ENCODE results near the gene ZBP1. TPM values are rescaled to one million over a fixed set of nuclear protein-coding genes. Genes with fewer than 3 reads are reported as not detected.

ZBP1 gene
- total RNA-seq, 1 donor from 2014 or later, result not detected

GRCh38 chr20:57622201-57622570 is 2.0 kb upstream of the ZBP1 start:
- Mint-ChIP-seq H3K27ac (no peak overlapping the region), H3K36me3 (ENCODE audit: insufficient read depth) (no peaks in the 10 kb centered on the region), H3K9me3 (ENCODE audit: low read depth) (no peaks in the 10 kb centered on the region), H3K4me1 (ENCODE audit: low read depth) (no peaks in the 10 kb centered on the region), H3K27me3 (peaks cover 28% of the 10 kb centered on the region), H3K4me3 (ENCODE audit: low read depth) (no peak overlapping the region)
- TF ChIP-seq, protein P1, sequence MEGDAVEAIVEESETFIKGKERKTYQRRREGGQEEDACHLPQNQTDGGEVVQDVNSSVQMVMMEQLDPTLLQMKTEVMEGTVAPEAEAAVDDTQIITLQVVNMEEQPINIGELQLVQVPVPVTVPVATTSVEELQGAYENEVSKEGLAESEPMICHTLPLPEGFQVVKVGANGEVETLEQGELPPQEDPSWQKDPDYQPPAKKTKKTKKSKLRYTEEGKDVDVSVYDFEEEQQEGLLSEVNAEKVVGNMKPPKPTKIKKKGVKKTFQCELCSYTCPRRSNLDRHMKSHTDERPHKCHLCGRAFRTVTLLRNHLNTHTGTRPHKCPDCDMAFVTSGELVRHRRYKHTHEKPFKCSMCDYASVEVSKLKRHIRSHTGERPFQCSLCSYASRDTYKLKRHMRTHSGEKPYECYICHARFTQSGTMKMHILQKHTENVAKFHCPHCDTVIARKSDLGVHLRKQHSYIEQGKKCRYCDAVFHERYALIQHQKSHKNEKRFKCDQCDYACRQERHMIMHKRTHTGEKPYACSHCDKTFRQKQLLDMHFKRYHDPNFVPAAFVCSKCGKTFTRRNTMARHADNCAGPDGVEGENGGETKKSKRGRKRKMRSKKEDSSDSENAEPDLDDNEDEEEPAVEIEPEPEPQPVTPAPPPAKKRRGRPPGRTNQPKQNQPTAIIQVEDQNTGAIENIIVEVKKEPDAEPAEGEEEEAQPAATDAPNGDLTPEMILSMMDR (IDR thresholded peaks at IDR 0.05; ENCODE audit: unreplicated experiment), result no peak
- no peak for DNase-seq (ENCODE audit: low spot score, unreplicated experiment)

- TF ChIP-seq, protein P1 (IDR thresholded peaks at IDR 0.05; ENCODE audit: unreplicated experiment), result no peak
- H3K36me3 Mint-ChIP-seq (ENCODE audit: insufficient read depth), result no peaks in the 10 kb centered on the region
- no peak overlapping the region for H3K4me3 Mint-ChIP-seq (ENCODE audit: low read depth)
- no peaks in the 10 kb centered on the region for H3K9me3 Mint-ChIP-seq (ENCODE audit: low read depth)
- no peak for DNase-seq (ENCODE audit: low spot score, unreplicated experiment)
- no peaks in the 10 kb centered on the region for H3K4me1 Mint-ChIP-seq (ENCODE audit: low read depth)
- H3K27me3 Mint-ChIP-seq, result peaks cover 33% of the 10 kb centered on the region
- no peak overlapping the region for H3K27ac Mint-ChIP-seq
Measured at GRCh38 chr20:57621421-57622200, 1.4 kb upstream of the ZBP1 start.

DNA sequence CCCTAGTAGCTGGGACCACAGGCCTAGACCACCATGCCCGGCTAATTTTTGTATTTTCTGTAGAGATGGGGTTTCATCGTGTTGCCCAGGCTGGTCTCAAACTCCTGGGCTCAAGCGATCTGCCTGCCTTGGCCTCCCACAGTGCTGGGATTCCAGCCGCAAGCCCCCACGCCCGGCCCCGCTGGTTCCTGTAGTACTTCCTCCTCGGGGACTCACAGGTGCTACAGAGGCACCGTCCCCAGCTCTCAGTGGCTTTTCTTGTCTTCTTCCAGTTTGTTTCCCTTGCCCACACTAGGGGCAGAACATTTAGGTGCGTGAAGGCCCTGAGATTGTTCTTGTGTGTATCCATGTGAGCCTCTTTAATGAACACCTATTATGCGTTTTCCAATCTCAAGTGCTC is 773 bp upstream of the ZBP1 start:
- no peak for DNase-seq (ENCODE audit: low spot score, unreplicated experiment)
- Mint-ChIP-seq H3K36me3 (ENCODE audit: insufficient read depth) (no peaks in the 10 kb centered on the region), H3K4me3 (ENCODE audit: low read depth) (no peak overlapping the region), H3K27me3 (peaks cover 33% of the 10 kb centered on the region), H3K27ac (no peak overlapping the region), H3K4me1 (ENCODE audit: low read depth) (no peaks in the 10 kb centered on the region), H3K9me3 (ENCODE audit: low read depth) (no peaks in the 10 kb centered on the region)
- TF ChIP-seq, protein P1 (IDR thresholded peaks at IDR 0.05; ENCODE audit: unreplicated experiment), result no peak

- peaks cover 31% of the 10 kb centered on the region for H3K27me3 Mint-ChIP-seq
- H3K9me3 Mint-ChIP-seq (ENCODE audit: low read depth), result no peaks in the 10 kb centered on the region
- H3K4me3 Mint-ChIP-seq (ENCODE audit: low read depth), result no peak overlapping the region
- no peaks in the 10 kb centered on the region for H3K4me1 Mint-ChIP-seq (ENCODE audit: low read depth)
- H3K27ac Mint-ChIP-seq, result no peak overlapping the region
- TF ChIP-seq, protein P1 (IDR thresholded peaks at IDR 0.05; ENCODE audit: unreplicated experiment), result no peak
- no peaks in the 10 kb centered on the region for H3K36me3 Mint-ChIP-seq (ENCODE audit: insufficient read depth)
- no peak for DNase-seq (ENCODE audit: low spot score, unreplicated experiment)
Measured at GRCh38 chr20:57619051-57619831, 985 bp downstream of the ZBP1 start.

GRCh38 chr20:57618764-57619050 is 1.5 kb downstream of the ZBP1 start:
- Mint-ChIP-seq H3K4me3 (ENCODE audit: low read depth) (no peak overlapping the region), H3K27ac (no peak overlapping the region), H3K27me3 (peaks cover 29% of the 10 kb centered on the region), H3K4me1 (ENCODE audit: low read depth) (no peaks in the 10 kb centered on the region), H3K9me3 (ENCODE audit: low read depth) (no peaks in the 10 kb centered on the region), H3K36me3 (ENCODE audit: insufficient read depth) (no peaks in the 10 kb centered on the region)
- no peak for DNase-seq (ENCODE audit: low spot score, unreplicated experiment)
- TF ChIP-seq, protein P1 (IDR thresholded peaks at IDR 0.05; ENCODE audit: unreplicated experiment), result no peak

Data from progenitor cell of endocrine pancreas (in vitro differentiated cells).